HCT116 (cell line): ENCODE results near the gene CALR3.

ENCODE experiments used
- CTCF ChIP-seq, 3 experiments: fragments of 200-600 bp in 1 of 3; sonication (generic) in 1 of 3; IDR thresholded peaks in 2 of 3; conservative IDR thresholded peaks in 1 of 3; 2 replicates each; pipeline ENCODE4 v1.5.1; 2012 to 2017; ENCODE audit warnings: low read depth in 2 of 3, low read length in 2 of 3, antibody characterized with exemption in 1 of 3, borderline replicate concordance in 1 of 3, control low read depth in 1 of 3, mild to moderate bottlenecking in 1 of 3, mixed read lengths in 1 of 3, mixed run types in 1 of 3, moderate library complexity in 1 of 3; ENCODE audit not compliant: insufficient read depth in 1 of 3
- EGR1 ChIP-seq: IDR thresholded peaks from 2 replicates; pipeline ENCODE4 v1.6.1; 2012; ENCODE audit warnings: low read depth
- EZH2 ChIP-seq: fragments of 200-600 bp; sonication (generic); IDR thresholded peaks from 2 replicates; pipeline ENCODE4 v1.6.1; 2017; ENCODE audit warnings: antibody characterized with exemption, mixed run types
- EZH2phosphoT487 ChIP-seq: fragments of 200-600 bp; IDR thresholded peaks from 2 replicates; pipeline ENCODE4 v1.6.1; 2018; ENCODE audit warnings: antibody characterized with exemption, borderline replicate concordance
- POLR2A ChIP-seq: IDR thresholded peaks from 2 replicates; pipeline ENCODE4 v1.7.0; 2011; ENCODE audit warnings: borderline replicate concordance; ENCODE audit not compliant: insufficient read depth, insufficient read length; ENCODE audit errors: extremely low read depth
- POLR2AphosphoS5 ChIP-seq: IDR thresholded peaks from 2 replicates; pipeline ENCODE4 v1.6.1; 2011; ENCODE audit warnings: mild to moderate bottlenecking, low read depth, low read length, moderate library complexity
- SRF ChIP-seq: IDR thresholded peaks from 2 replicates; pipeline ENCODE4 v1.6.1; 2012; ENCODE audit warnings: low read depth
- TCF7L2 ChIP-seq: IDR thresholded peaks from 2 replicates; pipeline ENCODE4 v1.7.0; 2011; ENCODE audit warnings: borderline replicate concordance, inconsistent platforms; ENCODE audit not compliant: insufficient read depth, insufficient read length; ENCODE audit errors: extremely low read depth
- YY1 ChIP-seq: IDR thresholded peaks from 2 replicates; pipeline ENCODE4 v1.6.1; 2011; ENCODE audit warnings: low read length, low read depth, moderate library complexity, mild to moderate bottlenecking; ENCODE audit not compliant: insufficient replicate concordance; ENCODE audit errors: extremely low read depth
- ZBTB33 ChIP-seq: IDR thresholded peaks from 2 replicates; pipeline ENCODE4 v1.6.1; 2011; ENCODE audit warnings: mild to moderate bottlenecking, low read length, moderate library complexity; ENCODE audit not compliant: insufficient replicate concordance; ENCODE audit errors: extremely low read depth
- ZNF274 ChIP-seq: fragments of 200-500 bp; sonication (Bioruptor generic); IDR thresholded peaks from 2 replicates; pipeline ENCODE4 v1.6.1; 2014; ENCODE audit warnings: mild to moderate bottlenecking, low read depth, low read length, inconsistent platforms
- TF ChIP-seq, protein P1 (sequence below): IDR thresholded peaks from 2 replicates; pipeline ENCODE4 v1.6.1; 2012
- TF ChIP-seq, protein P2 (sequence below): IDR thresholded peaks from 2 replicates; pipeline ENCODE4 v1.6.1; 2012
- TF ChIP-seq, protein P3 (sequence below): IDR thresholded peaks from 2 replicates; pipeline ENCODE4 v1.6.1; 2012; ENCODE audit warnings: low read depth

DNA sequence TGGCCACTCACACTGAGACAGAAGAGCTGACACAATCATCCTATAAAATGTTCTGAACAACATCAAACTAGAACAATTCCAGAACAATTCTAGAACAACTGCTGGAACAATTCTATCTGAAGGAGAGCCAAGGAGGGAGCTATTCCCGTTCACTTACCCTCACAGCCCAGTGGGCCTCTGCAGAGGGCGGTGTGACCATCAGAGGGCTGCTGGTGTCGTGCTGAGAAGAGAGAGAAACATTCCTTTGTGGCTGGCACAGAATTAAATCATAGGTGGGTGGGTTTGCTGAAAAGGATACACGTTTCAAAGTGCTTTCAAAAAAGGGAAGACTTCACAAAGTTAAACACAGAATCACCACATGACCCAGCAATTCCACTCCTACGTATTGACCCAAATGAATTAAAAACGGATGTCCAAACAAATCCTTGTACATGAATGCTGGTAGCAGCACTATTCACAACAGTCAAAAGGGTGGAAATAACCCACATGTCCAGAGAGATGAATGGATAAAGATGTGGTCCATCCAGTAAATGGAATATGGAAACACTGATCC, 59.1 kb downstream of the CALR3 start:
- TF ChIP-seq CTCF (IDR thresholded peaks at IDR 0.05 in 2 of 3, conservative IDR thresholded peaks at IDR 0.05 in 1 of 3; ENCODE audit: borderline replicate concordance in 1 of 3, insufficient read depth in 1 of 3, low read depth in 2 of 3, low read length in 2 of 3) = no peak
- TF ChIP-seq, protein P1, sequence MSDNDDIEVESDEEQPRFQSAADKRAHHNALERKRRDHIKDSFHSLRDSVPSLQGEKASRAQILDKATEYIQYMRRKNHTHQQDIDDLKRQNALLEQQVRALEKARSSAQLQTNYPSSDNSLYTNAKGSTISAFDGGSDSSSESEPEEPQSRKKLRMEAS = no peak
- no peak for TF ChIP-seq POLR2A
- TF ChIP-seq, protein P2, sequence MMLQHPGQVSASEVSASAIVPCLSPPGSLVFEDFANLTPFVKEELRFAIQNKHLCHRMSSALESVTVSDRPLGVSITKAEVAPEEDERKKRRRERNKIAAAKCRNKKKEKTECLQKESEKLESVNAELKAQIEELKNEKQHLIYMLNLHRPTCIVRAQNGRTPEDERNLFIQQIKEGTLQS = no peak
- no peak for TF ChIP-seq YY1
- no peak for TF ChIP-seq EZH2
- no peak for TF ChIP-seq TCF7L2
- TF ChIP-seq, protein P3, sequence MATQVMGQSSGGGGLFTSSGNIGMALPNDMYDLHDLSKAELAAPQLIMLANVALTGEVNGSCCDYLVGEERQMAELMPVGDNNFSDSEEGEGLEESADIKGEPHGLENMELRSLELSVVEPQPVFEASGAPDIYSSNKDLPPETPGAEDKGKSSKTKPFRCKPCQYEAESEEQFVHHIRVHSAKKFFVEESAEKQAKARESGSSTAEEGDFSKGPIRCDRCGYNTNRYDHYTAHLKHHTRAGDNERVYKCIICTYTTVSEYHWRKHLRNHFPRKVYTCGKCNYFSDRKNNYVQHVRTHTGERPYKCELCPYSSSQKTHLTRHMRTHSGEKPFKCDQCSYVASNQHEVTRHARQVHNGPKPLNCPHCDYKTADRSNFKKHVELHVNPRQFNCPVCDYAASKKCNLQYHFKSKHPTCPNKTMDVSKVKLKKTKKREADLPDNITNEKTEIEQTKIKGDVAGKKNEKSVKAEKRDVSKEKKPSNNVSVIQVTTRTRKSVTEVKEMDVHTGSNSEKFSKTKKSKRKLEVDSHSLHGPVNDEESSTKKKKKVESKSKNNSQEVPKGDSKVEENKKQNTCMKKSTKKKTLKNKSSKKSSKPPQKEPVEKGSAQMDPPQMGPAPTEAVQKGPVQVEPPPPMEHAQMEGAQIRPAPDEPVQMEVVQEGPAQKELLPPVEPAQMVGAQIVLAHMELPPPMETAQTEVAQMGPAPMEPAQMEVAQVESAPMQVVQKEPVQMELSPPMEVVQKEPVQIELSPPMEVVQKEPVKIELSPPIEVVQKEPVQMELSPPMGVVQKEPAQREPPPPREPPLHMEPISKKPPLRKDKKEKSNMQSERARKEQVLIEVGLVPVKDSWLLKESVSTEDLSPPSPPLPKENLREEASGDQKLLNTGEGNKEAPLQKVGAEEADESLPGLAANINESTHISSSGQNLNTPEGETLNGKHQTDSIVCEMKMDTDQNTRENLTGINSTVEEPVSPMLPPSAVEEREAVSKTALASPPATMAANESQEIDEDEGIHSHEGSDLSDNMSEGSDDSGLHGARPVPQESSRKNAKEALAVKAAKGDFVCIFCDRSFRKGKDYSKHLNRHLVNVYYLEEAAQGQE = no peak
- TF ChIP-seq POLR2AphosphoS5 = no peak
- no peak for TF ChIP-seq EZH2phosphoT487
- TF ChIP-seq ZBTB33 = no peak
- TF ChIP-seq EGR1 = no peak
- TF ChIP-seq SRF = no peak
- no peak for TF ChIP-seq ZNF274
